ENCODE results near the gene PKP2.

PKP2 gene

DNA sequence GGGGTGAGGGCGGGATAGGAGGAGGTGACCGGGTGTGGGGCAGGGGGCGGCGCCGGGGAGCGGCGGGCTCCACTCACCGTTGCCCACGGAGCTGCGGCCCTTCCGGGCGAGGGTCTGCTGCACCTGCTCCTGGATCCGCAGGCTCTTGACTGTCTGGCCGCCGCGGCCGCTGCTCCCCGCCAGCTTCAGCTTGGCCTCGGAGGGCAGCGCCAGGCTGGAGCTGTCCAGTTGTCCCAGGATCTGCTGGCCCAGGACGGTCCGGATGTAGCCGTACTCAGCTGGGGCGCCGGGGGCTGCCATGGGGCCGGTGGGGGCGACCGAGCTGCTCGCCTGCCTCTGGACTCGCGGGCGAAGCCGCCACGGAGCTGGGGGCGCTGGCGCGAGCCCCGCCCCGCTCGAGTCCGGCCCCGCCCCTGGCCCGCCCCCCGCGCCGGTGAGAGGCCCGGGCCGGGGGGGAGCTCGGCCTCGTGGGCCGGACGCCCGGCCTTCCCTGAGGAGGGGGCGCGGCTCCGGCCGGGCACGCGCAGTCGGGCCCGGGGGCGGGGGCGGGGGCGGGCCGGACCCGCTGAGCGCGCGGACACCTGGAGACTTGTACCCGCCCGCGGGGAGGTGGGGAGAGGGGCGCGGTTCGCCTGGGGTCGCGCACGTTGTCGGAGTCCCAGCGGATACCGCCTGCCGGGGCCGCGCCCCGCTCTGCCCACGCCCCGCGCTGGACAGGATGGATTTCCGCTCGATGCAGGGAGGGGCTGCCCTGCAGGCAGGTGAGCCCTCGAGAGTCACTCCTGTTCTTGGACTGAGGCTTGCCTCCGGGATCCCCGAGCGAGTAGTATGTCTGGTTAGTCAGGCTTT lies at the start of gene PKP2:
Gene PKP2, minus strand, starts transcription at position 346 of the 849 bp plus-strand sequence. Its CDS starts 46 bp downstream, at position 300.
- CTCF ChIA-PET, result no interaction called here
- Mint-ChIP-seq H3K36me3 (no peaks in the 10 kb centered on the region), H3K27ac (no peak within 1 kb of the TSS), H3K9me3 (no peaks in the 10 kb centered on the region), H3K27me3 (peaks cover 55% of the 10 kb centered on the region), H3K4me3 (peak within 1 kb of the TSS; percentile 70), H3K4me1 (peaks cover 13% of the 10 kb centered on the region)
- DNase-seq, result peak; percentile 39

DNA sequence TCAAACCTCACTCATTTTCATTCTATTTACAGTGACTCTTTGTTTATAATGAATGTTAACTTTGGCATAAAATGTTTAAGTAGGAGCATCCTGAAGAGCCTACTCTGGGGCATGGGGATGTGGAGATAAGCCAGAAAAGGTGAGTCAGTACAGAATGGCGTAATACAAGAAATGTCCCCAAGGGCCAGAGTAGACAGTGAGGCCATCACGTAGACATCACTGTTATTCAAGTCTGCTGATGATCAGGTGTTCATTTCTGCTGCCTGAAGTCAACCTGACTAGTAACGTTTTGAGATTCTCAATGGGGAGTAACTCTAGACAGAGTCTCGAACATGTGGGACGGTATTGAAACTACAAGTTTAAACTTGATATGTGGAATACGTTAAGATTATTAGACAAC lies 47.6 kb upstream of the PKP2 start:
- no peak overlapping the region for H3K27ac Mint-ChIP-seq
- CTCF ChIA-PET, result no interaction called here
- DNase-seq, result no peak
- no peaks in the 10 kb centered on the region for H3K27me3 Mint-ChIP-seq
- no peaks in the 10 kb centered on the region for H3K4me1 Mint-ChIP-seq
- no peak overlapping the region for H3K4me3 Mint-ChIP-seq
- H3K36me3 Mint-ChIP-seq, result no peaks in the 10 kb centered on the region
- H3K9me3 Mint-ChIP-seq, result no peaks in the 10 kb centered on the region

- CTCF ChIA-PET, result no interaction called here
- H3K9me3 Mint-ChIP-seq, result no peaks in the 10 kb centered on the region
- H3K27ac Mint-ChIP-seq, result no peak overlapping the region
- DNase-seq, result no peak
- H3K4me3 Mint-ChIP-seq, result no peak overlapping the region
- no peaks in the 10 kb centered on the region for H3K4me1 Mint-ChIP-seq
- H3K36me3 Mint-ChIP-seq, result no peaks in the 10 kb centered on the region
- no peaks in the 10 kb centered on the region for H3K27me3 Mint-ChIP-seq
These were observed 43.2 kb upstream of the PKP2 start for GRCh38 chr12:32939801-32940200.

DNA sequence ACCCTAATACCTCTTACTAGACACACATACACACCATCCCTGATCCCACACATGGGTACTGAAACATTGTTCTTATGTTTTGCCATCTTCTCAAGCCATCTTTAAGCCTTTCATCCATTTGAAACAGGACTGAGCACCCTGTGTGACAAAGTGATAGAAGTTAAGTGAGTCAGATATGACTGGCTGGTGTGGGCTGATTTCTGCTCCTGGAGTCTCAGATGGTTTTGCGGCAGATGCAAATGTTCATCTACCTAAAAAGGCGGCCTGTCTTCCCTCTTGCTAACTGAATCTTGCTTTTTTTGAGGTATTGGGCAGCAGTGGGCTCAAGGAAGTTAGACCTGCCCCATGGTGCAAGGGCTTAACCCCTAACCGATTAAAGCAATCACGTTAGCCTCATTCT lies 30.4 kb upstream of the PKP2 start:
- H3K4me3 Mint-ChIP-seq, result no peak overlapping the region
- no peaks in the 10 kb centered on the region for H3K9me3 Mint-ChIP-seq
- H3K36me3 Mint-ChIP-seq, result no peaks in the 10 kb centered on the region
- H3K27ac Mint-ChIP-seq, result no peak overlapping the region
- CTCF ChIA-PET, result no interaction called here
- no peaks in the 10 kb centered on the region for H3K27me3 Mint-ChIP-seq
- DNase-seq, result no peak
- H3K4me1 Mint-ChIP-seq, result no peaks in the 10 kb centered on the region

GRCh38 chr12:32926356-32926755 lies 29.8 kb upstream of the PKP2 start:
- H3K4me3 Mint-ChIP-seq, result no peak overlapping the region
- H3K4me1 Mint-ChIP-seq, result no peaks in the 10 kb centered on the region
- no peak overlapping the region for H3K27ac Mint-ChIP-seq
- CTCF ChIA-PET, result no interaction called here
- DNase-seq, result no peak
- no peaks in the 10 kb centered on the region for H3K27me3 Mint-ChIP-seq
- H3K9me3 Mint-ChIP-seq, result no peaks in the 10 kb centered on the region
- no peaks in the 10 kb centered on the region for H3K36me3 Mint-ChIP-seq

- CTCF ChIA-PET, result no interaction called here
These were observed 26.1 kb upstream of the PKP2 start for GRCh38 chr12:32922546-32923297.

GRCh38 chr12:32921397-32921796 lies 24.8 kb upstream of the PKP2 start:
- Mint-ChIP-seq H3K4me3 (no peak overlapping the region), H3K4me1 (no peaks in the 10 kb centered on the region)
- CTCF ChIA-PET, result no interaction called here

More at GRCh38 chr12:32922546-32923297, 26.1 kb upstream of the PKP2 start:
- DNase-seq, result no peak
- H3K4me1 Mint-ChIP-seq, result no peaks in the 10 kb centered on the region
- no peaks in the 10 kb centered on the region for H3K9me3 Mint-ChIP-seq
- H3K27ac Mint-ChIP-seq, result no peak overlapping the region
- H3K27me3 Mint-ChIP-seq, result no peaks in the 10 kb centered on the region
- no peak overlapping the region for H3K4me3 Mint-ChIP-seq
- no peaks in the 10 kb centered on the region for H3K36me3 Mint-ChIP-seq

DNA sequence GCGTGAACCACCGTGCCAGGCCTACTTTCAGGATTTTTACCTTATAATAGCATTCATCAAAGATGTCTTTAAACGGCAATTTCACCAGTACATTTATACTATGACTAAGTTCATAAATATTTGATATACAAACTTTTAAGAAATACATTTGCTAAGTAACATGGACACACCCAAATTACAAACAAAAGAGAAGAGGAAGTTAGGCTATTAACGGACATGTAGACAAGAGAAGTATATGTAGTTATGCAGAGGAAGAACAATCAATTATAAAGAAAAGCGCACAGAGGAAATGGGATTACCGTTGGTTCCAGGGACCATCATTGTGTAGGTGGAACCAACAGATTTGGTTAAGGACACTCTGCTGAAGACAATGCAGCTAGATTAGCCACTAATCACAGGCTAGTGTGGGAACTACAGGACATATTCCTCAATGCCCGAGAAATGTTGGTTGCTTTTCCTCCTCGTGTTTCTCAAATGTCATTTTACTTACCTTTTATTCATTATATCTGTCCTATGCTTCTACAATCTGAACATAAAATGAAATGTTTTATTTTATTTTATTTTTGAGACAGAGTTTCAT lies 24.0 kb upstream of the PKP2 start:
- DNase-seq, result no peak
- CTCF ChIA-PET, result no interaction called here
- Mint-ChIP-seq H3K27me3 (no peaks in the 10 kb centered on the region), H3K4me3 (no peak overlapping the region), H3K36me3 (no peaks in the 10 kb centered on the region), H3K9me3 (no peaks in the 10 kb centered on the region), H3K4me1 (no peaks in the 10 kb centered on the region), H3K27ac (no peak overlapping the region)

More at GRCh38 chr12:32921397-32921796, 24.8 kb upstream of the PKP2 start:
- Mint-ChIP-seq H3K27ac (no peak overlapping the region), H3K9me3 (no peaks in the 10 kb centered on the region), H3K36me3 (no peaks in the 10 kb centered on the region), H3K27me3 (no peaks in the 10 kb centered on the region)
- no peak for DNase-seq

DNA sequence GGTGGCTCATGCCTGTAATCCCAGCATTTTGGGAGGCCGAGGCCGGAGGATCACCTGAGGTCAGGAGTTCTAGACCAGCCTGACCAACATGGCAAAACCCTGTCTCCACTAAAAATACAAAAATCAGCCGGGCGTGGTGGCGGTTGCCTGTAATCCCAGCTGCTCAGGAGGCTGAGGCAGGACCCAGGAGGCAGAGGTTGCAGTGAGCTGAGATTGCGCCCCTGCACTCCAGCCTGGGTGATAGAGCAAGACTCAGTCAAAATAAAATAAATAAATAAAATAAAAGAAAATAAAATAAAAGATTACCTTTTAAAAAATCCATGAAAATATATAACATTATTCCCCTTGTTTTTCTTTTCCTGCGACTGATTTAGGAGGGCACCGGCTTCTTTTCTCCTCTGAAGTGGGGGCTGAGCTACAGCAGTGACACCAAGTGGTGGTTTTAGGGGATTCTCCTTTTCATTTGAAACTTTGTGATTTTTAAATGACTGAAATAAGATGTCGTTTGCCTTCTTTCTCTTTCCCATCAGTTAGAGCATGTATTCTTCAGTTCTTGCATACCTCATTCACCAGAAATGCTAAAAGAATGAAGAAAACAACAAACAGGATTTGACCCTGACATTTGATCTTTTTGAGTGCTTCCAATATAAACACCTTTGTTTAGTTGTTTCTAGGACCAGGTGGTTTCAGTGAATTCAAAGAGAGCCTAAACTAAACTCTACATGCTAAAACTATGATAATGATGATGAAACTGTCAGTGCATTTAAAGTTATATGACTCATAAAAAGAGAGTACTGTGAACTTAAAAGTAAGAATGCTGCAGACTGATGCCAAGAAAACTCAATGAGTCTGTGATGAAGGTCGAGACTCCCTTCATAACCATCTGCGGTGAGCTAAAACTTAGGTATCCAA lies 22.6 kb upstream of the PKP2 start:
- no peaks in the 10 kb centered on the region for H3K27me3 Mint-ChIP-seq
- no peaks in the 10 kb centered on the region for H3K36me3 Mint-ChIP-seq
- no peaks in the 10 kb centered on the region for H3K4me1 Mint-ChIP-seq
- no peak for DNase-seq
- no peak overlapping the region for H3K4me3 Mint-ChIP-seq
- CTCF ChIA-PET, result interaction anchor here (1.0 to 2.1 kb wide), 4 partner anchors 19 to 554 kb away, joined by 3 to 7 read pairs (median 4); partner anchors contain the start of gene YARS2
- no peaks in the 10 kb centered on the region for H3K9me3 Mint-ChIP-seq
- no peak overlapping the region for H3K27ac Mint-ChIP-seq

DNA sequence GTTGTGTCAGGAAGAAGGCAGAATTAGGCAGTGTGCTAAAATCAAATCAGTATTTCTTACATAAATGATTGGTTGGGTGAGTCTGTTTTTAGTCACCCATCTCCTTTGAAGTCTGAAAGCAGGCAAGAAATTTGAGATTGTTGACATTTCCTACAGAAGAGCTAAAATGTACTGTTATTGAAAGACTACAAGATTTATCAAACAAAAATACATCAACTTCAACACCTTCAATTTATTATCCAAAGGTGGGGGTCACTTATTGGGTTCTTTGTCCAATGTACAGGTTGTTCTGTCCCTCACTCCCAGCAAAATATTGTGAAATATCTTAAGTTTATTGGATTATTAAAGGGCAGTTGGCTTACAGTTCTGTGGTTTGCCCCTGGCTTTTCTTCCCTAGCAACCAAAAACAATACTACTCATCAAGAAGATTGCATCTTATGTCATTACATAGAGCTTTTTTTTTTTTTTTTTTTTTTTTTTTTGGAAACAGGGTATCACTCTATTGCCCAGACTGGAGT lies 20.6 kb upstream of the PKP2 start:
- Mint-ChIP-seq H3K27ac (no peak overlapping the region), H3K9me3 (no peaks in the 10 kb centered on the region), H3K4me3 (no peak overlapping the region), H3K36me3 (no peaks in the 10 kb centered on the region), H3K4me1 (no peaks in the 10 kb centered on the region), H3K27me3 (peaks cover 3% of the 10 kb centered on the region)
- DNase-seq, result no peak
- CTCF ChIA-PET, result interaction anchor here (2.1 kb wide), 1 partner anchor 162 kb away, joined by 7 read pairs; the partner anchor contains the start of gene YARS2

DNA sequence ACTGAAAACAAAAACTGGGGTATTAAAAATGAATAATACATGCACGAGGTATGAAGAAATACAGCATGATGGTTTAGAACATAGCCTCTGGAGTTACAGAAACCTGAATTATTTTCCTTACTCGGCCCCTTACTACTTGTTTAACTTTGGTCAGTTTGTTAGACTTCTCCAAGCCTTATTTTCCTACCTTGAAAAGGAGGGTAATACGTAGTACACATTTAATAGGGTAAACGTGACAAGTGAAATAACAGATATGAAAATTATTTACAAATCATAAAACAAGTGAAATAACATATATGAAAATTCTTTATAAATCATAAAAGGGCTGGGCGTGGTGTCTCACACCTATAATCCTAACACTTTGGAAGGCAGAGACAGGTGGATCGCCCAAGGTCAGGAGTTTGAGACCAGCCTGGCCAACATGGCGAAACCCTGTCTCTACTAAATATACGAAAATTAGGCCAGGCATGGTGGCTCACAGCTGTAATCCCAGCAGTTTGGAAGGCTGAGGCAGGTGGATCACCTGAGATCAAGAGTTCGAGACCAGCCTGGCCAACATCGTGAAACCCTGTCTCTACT lies 11.4 kb upstream of the PKP2 start:
- Mint-ChIP-seq H3K9me3 (no peaks in the 10 kb centered on the region), H3K4me3 (no peak overlapping the region), H3K27me3 (peaks cover 6% of the 10 kb centered on the region), H3K4me1 (no peaks in the 10 kb centered on the region), H3K36me3 (no peaks in the 10 kb centered on the region), H3K27ac (no peak overlapping the region)
- CTCF ChIA-PET, result no interaction called here
- no peak for DNase-seq

GRCh38 chr12:32907166-32907565 lies 10.6 kb upstream of the PKP2 start:
- Mint-ChIP-seq H3K27me3 (peaks cover 4% of the 10 kb centered on the region), H3K4me3 (no peak overlapping the region), H3K36me3 (no peaks in the 10 kb centered on the region), H3K4me1 (no peaks in the 10 kb centered on the region), H3K27ac (no peak overlapping the region), H3K9me3 (no peaks in the 10 kb centered on the region)
- CTCF ChIA-PET, result no interaction called here
- no peak for DNase-seq

DNA sequence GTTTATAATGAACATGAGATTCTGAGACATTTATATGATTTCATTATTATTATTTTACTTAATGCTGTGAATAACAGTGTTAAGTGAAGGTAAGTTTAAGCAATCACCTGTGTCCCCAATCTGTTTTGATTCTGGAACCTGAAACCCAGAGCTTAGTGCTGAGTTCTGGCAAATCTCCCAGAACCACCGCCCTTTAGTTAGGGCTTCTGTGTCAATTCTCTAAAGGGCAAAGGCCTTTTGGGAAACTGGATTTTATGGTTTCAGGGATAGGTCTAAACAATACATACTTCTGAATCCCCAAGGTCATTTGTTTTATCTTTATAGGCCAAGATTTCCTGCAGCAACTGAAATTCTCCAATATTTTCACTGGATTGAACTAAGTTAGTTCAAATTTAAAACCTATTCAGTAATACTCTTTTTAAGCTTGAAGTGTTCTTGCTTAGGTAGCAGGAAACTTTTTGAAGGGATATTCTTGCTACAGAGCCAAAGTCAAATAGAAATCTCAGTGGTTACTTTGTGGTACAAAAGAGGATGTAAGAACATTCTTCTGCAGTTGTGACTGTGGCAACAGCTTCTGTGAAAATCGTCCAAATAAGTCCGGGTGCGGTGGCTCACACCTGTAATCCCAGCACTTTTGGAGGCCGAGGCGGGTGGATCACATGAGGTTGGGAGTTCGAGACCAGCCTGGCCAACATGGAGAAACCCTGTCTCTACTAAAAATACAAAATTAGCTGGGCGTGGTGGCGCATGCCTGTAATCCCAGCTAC lies 10.0 kb upstream of the PKP2 start:
- Mint-ChIP-seq H3K4me1 (no peaks in the 10 kb centered on the region), H3K4me3 (no peak overlapping the region), H3K36me3 (no peaks in the 10 kb centered on the region), H3K27me3 (no peaks in the 10 kb centered on the region), H3K27ac (no peak overlapping the region), H3K9me3 (no peaks in the 10 kb centered on the region)
- no peak for DNase-seq
- CTCF ChIA-PET, result no interaction called here

All from activated naive CD4-positive, alpha-beta T cell treated with anti-CD3 and anti-CD28 coated beads, Interleukin-2, amount 10 ng/mL, durations not matched to agents 7 days and 5 days (primary cell).